Measurements from ENCODE around the gene GOLGA1. TPM values are rescaled to one million over a fixed set of nuclear protein-coding genes. Genes with fewer than 3 reads are reported as not detected.
"Not testable (repeated sequence)": the region's sequence is repeated elsewhere in the genome, so short reads cannot be mapped to it uniquely, and the experiment has no call there.

The GOLGA1 gene
- total and polyA plus RNA-seq, 4 donors: 7.9 to 20.4 (median 13.3) TPM

- no peak for DNase-seq
- ATAC-seq (ENCODE audit: low FRiP score): no peak
- intact Hi-C loops (cut with DNase I): no loop called here
- Histone ChIP-seq H3K4me3 (ENCODE audit: low read length in 2 of 2) (no peak overlapping the region), H3K36me3 (ENCODE audit: control insufficient read depth in 1 of 2, insufficient read depth in 2 of 2, low read length in 1 of 2) (no peaks in the 10 kb centered on the region), H3K9me3 (ENCODE audit: control insufficient read depth, low read length) (no peaks in the 10 kb centered on the region), H3K4me1 (ENCODE audit: control insufficient read depth in 1 of 2, insufficient read depth in 2 of 2, low read length in 2 of 2) (no peaks in the 10 kb centered on the region), H3K27me3 (ENCODE audit: control insufficient read depth in 1 of 2, insufficient read depth in 2 of 2, low read length in 1 of 2) (no peaks in the 10 kb centered on the region), H3K27ac (ENCODE audit: low read depth in 1 of 2, low read length in 2 of 2) (no peak overlapping the region)
- WGBS, 2 donors: 87 to 89% methylated on average over 11 to 14 of the region's 14 CpGs
Measured at GRCh38 chr9:124841075-124841821, 99.6 kb downstream of the GOLGA1 start.

GRCh38 chr9:124840300-124840833 lies 100.5 kb downstream of the GOLGA1 start:
- no peaks in the 10 kb centered on the region for H3K27me3 ChIP-seq (ENCODE audit: control insufficient read depth in 1 of 2, insufficient read depth in 2 of 2, low read length in 1 of 2)
- no peak overlapping the region for H3K27ac ChIP-seq (ENCODE audit: low read depth in 1 of 2, low read length in 2 of 2)
- 74 to 78% methylated on average over 18 of the region's 18 CpGs for WGBS, 2 donors
- H3K4me1 ChIP-seq (ENCODE audit: control insufficient read depth in 1 of 2, insufficient read depth in 2 of 2, low read length in 2 of 2): no peaks in the 10 kb centered on the region
- ATAC-seq (ENCODE audit: low FRiP score) (no peak), DNase-seq (no peak)
- H3K4me3 ChIP-seq (ENCODE audit: low read length in 2 of 2): no peak overlapping the region
- intact Hi-C loops (cut with DNase I): no loop called here
- no peaks in the 10 kb centered on the region for H3K36me3 ChIP-seq (ENCODE audit: control insufficient read depth in 1 of 2, insufficient read depth in 2 of 2, low read length in 1 of 2)
- no peaks in the 10 kb centered on the region for H3K9me3 ChIP-seq (ENCODE audit: control insufficient read depth, low read length)

- DNase-seq: no peak
- intact Hi-C loops (cut with DNase I): no loop called here
- Histone ChIP-seq H3K27me3 (ENCODE audit: control insufficient read depth in 1 of 2, insufficient read depth in 2 of 2, low read length in 1 of 2) (no peaks in the 10 kb centered on the region), H3K4me1 (ENCODE audit: control insufficient read depth in 1 of 2, insufficient read depth in 2 of 2, low read length in 2 of 2) (no peaks in the 10 kb centered on the region), H3K4me3 (ENCODE audit: low read length in 2 of 2) (no peak overlapping the region), H3K36me3 (ENCODE audit: control insufficient read depth in 1 of 2, insufficient read depth in 2 of 2, low read length in 1 of 2) (no peaks in the 10 kb centered on the region), H3K9me3 (ENCODE audit: control insufficient read depth, low read length) (no peaks in the 10 kb centered on the region), H3K27ac (ENCODE audit: low read depth in 1 of 2, low read length in 2 of 2) (no peak overlapping the region)
- no peak for ATAC-seq (ENCODE audit: low FRiP score)
- WGBS, 2 donors: 78 to 81% methylated on average over 12 of the region's 12 CpGs
Measured at GRCh38 chr9:124839612-124840299, 101.1 kb downstream of the GOLGA1 start.

DNA sequence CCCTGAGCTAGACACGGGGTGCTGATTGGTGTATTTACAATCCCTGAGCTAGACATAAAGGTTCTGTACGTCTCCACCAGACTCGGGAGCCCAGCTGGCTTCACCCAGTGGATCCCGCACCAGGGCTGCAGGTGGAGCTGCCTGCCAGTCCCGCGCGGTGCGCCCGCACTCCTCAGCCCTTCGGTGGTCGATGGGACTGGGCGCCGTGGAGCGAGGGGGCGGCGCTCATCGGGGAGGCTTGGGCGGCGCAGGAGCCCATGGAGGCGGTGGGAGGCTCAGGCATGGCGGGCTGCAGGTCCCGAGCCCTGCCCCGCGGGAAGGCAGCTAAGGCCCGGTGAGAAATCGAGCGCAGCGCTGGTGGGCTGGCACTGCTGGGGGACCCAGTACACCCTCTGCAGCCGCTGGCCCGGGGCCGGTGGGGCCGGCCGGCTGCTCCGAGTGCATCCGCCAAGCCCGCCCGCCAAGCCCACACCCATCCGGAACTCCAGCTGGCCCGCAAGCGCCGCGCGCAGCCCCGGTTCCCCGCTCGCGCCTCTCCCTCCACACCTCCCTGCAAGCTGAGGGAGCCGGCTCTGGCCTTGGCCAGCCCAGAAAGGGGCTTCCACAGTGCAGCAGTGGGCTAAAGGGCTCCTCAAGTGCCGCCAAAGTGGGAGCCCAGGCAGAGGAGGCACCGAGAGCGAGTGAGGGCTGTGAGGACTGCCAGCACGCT lies 102.2 kb downstream of the GOLGA1 start:
- H3K27me3 ChIP-seq (ENCODE audit: control insufficient read depth in 1 of 2, insufficient read depth in 2 of 2, low read length in 1 of 2); H3K27ac ChIP-seq (ENCODE audit: low read depth in 1 of 2, low read length in 2 of 2); H3K9me3 ChIP-seq (ENCODE audit: control insufficient read depth, low read length); intact Hi-C loops (cut with DNase I); DNase-seq; H3K4me3 ChIP-seq (ENCODE audit: low read length in 2 of 2); H3K36me3 ChIP-seq (ENCODE audit: control insufficient read depth in 1 of 2, insufficient read depth in 2 of 2, low read length in 1 of 2); H3K4me1 ChIP-seq (ENCODE audit: control insufficient read depth in 1 of 2, insufficient read depth in 2 of 2, low read length in 2 of 2); ATAC-seq (ENCODE audit: low FRiP score): not testable (repeated sequence)
- 42% methylated on average over 25 to 48 of the region's 52 CpGs for WGBS, 2 donors

- H3K4me3 ChIP-seq (ENCODE audit: low read length in 2 of 2); H3K27ac ChIP-seq (ENCODE audit: low read depth in 1 of 2, low read length in 2 of 2); H3K36me3 ChIP-seq (ENCODE audit: control insufficient read depth in 1 of 2, insufficient read depth in 2 of 2, low read length in 1 of 2); DNase-seq; intact Hi-C loops (cut with DNase I); H3K9me3 ChIP-seq (ENCODE audit: control insufficient read depth, low read length); H3K4me1 ChIP-seq (ENCODE audit: control insufficient read depth in 1 of 2, insufficient read depth in 2 of 2, low read length in 2 of 2); ATAC-seq (ENCODE audit: low FRiP score); H3K27me3 ChIP-seq (ENCODE audit: control insufficient read depth in 1 of 2, insufficient read depth in 2 of 2, low read length in 1 of 2): not testable (repeated sequence)
- WGBS, 2 donors: 68 to 79% methylated on average over 5 of the region's 5 CpGs
Measured at GRCh38 chr9:124838132-124838531, 102.8 kb downstream of the GOLGA1 start.

DNA sequence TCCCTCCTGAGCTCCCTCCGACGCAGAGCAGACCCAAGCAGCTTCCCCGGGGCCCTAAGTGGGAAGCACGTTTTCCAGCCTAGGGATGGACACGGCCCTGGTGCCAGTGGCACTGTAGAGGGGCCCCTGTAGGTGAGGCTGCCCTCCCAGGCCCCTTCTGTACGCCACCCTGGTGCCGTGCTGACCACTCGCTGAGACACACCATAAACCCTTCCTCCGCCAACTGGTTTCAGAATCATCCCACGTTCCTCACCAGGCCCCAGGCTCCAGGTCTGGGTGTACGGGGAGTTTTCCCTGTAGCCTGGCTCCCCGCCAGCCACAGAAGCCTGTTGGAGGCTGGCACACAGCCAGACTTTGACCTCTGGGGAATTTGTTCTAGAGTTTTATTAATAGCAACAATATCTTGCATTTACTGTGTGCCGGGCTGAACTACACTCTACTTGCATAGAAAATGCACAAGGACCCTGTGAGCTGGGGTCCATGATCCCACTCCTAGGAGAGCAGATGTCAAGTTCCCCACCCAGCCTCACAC lies 105.8 kb downstream of the GOLGA1 start:
- no peaks in the 10 kb centered on the region for H3K9me3 ChIP-seq (ENCODE audit: control insufficient read depth, low read length)
- no peaks in the 10 kb centered on the region for H3K36me3 ChIP-seq (ENCODE audit: control insufficient read depth in 1 of 2, insufficient read depth in 2 of 2, low read length in 1 of 2)
- 28 to 29% methylated on average over 13 of the region's 13 CpGs for WGBS, 2 donors
- ATAC-seq (ENCODE audit: low FRiP score) (no peak), DNase-seq (no peak)
- H3K4me3 ChIP-seq (ENCODE audit: low read length in 2 of 2): no peak overlapping the region
- no peaks in the 10 kb centered on the region for H3K27me3 ChIP-seq (ENCODE audit: control insufficient read depth in 1 of 2, insufficient read depth in 2 of 2, low read length in 1 of 2)
- intact Hi-C loops (cut with DNase I): no loop called here
- H3K4me1 ChIP-seq (ENCODE audit: control insufficient read depth in 1 of 2, insufficient read depth in 2 of 2, low read length in 2 of 2): no peaks in the 10 kb centered on the region
- no peak overlapping the region for H3K27ac ChIP-seq (ENCODE audit: low read depth in 1 of 2, low read length in 2 of 2)

DNA sequence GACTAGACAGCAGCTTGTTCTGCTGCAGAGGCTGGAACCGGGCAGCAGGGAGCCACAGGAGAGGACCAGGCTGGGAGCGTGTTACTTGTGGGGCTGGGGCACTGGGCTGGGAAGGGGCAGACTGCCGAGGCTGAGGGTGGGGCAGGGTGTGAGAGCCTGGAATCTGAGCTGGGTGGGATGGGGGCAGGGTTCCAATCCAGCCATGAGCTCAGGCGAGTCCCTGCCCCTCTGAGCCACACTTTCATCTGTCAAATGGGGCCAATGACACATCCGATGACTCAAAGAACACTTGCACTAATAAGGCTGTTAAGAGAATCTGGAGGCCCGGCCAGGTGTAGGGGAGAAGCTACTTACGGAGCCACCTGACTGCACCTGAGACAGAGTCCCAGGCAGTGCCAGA lies 106.3 kb downstream of the GOLGA1 start:
- Histone ChIP-seq H3K27me3 (ENCODE audit: control insufficient read depth in 1 of 2, insufficient read depth in 2 of 2, low read length in 1 of 2) (no peaks in the 10 kb centered on the region), H3K4me3 (ENCODE audit: low read length in 2 of 2) (no peak overlapping the region), H3K4me1 (ENCODE audit: control insufficient read depth in 1 of 2, insufficient read depth in 2 of 2, low read length in 2 of 2) (no peaks in the 10 kb centered on the region), H3K27ac (ENCODE audit: low read depth in 1 of 2, low read length in 2 of 2) (no peak overlapping the region), H3K36me3 (ENCODE audit: control insufficient read depth in 1 of 2, insufficient read depth in 2 of 2, low read length in 1 of 2) (no peaks in the 10 kb centered on the region), H3K9me3 (ENCODE audit: control insufficient read depth, low read length) (no peaks in the 10 kb centered on the region)
- intact Hi-C loops (cut with DNase I): no loop called here
- DNase-seq (no peak), ATAC-seq (ENCODE audit: low FRiP score) (no peak)
- 72 to 73% methylated on average over 7 of the region's 7 CpGs for WGBS, 2 donors

GRCh38 chr9:124831642-124832364 lies 109.1 kb downstream of the GOLGA1 start:
- 88 to 90% methylated on average over 9 of the region's 9 CpGs for WGBS, 2 donors
- intact Hi-C loops (cut with DNase I): no loop called here
- Histone ChIP-seq H3K9me3 (ENCODE audit: control insufficient read depth, low read length) (no peaks in the 10 kb centered on the region), H3K36me3 (ENCODE audit: control insufficient read depth in 1 of 2, insufficient read depth in 2 of 2, low read length in 1 of 2) (no peaks in the 10 kb centered on the region), H3K4me3 (ENCODE audit: low read length in 2 of 2) (no peak overlapping the region), H3K27me3 (ENCODE audit: control insufficient read depth in 1 of 2, insufficient read depth in 2 of 2, low read length in 1 of 2) (no peaks in the 10 kb centered on the region), H3K27ac (ENCODE audit: low read depth in 1 of 2, low read length in 2 of 2) (no peak overlapping the region), H3K4me1 (ENCODE audit: control insufficient read depth in 1 of 2, insufficient read depth in 2 of 2, low read length in 2 of 2) (no peaks in the 10 kb centered on the region)
- ATAC-seq (ENCODE audit: low FRiP score): peak; percentile 61
- DNase-seq: no peak
